Hippocampal formation (tissue), 2 donors: ENCODE measurements around the gene CEP95.
"Not testable (repeated sequence)": the region's sequence is repeated elsewhere in the genome, so short reads cannot be mapped to it uniquely, and the experiment has no call there.

Source experiments
- DNase-seq, 2 donors: peaks; one replicate each; lab custom pipeline; 2025; lab: John Stamatoyannopoulos, UW

CEP95 gene

GRCh38 chr17:64495300-64495699 lies 11.5 kb upstream of the CEP95 start:
- not testable (repeated sequence) for DNase-seq

- DNase-seq = no peak
Measured at GRCh38 chr17:64496348-64496785, 10.4 kb upstream of the CEP95 start.

DNA sequence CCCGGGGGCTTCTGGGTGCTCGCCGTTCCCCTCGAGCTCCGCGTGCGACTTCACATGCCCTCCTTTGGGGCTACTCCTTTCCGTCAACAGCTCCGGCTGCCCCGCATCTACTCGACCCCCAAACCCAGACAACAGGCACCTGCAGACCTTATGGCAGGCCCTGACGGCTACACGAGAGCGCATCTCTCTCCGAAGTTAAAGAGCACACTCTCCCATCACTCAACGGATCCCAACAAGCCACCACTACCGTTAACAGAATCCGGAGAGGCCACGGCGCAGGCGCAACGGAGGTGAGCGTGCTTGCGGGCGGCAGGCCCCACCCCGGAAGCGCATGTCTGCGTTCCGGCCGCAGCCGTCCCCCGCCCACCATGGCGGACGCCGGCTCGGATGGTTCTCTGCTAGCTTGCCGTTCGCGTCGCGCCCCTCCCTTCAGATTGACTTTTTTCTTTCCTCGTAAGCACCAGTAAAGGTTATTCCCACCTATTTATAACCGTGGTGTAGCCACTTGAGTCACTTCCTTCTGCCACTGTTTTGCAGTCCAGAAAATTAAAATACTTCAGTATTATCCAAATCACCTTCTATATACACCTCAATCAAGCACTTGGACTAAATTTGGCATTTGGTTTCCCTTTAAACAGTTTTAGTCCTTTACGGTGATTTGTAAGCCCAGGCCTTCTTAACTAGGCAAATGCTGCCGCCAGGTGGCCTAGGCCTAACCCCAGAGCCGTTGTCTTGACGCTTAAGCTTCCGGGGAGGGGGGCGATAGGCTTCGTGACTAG lies 9.8 kb upstream of the CEP95 start, which contains the start of gene POLG2:
Gene POLG2 (minus strand): TSS at position 269 of the 779 bp plus-strand sequence. CDS start 86 bp downstream, at position 183.
- DNase-seq = peak; percentile 75 to 83

GRCh38 chr17:64497565-64498035 lies 9.2 kb upstream of the CEP95 start:
- DNase-seq = no peak

DNA sequence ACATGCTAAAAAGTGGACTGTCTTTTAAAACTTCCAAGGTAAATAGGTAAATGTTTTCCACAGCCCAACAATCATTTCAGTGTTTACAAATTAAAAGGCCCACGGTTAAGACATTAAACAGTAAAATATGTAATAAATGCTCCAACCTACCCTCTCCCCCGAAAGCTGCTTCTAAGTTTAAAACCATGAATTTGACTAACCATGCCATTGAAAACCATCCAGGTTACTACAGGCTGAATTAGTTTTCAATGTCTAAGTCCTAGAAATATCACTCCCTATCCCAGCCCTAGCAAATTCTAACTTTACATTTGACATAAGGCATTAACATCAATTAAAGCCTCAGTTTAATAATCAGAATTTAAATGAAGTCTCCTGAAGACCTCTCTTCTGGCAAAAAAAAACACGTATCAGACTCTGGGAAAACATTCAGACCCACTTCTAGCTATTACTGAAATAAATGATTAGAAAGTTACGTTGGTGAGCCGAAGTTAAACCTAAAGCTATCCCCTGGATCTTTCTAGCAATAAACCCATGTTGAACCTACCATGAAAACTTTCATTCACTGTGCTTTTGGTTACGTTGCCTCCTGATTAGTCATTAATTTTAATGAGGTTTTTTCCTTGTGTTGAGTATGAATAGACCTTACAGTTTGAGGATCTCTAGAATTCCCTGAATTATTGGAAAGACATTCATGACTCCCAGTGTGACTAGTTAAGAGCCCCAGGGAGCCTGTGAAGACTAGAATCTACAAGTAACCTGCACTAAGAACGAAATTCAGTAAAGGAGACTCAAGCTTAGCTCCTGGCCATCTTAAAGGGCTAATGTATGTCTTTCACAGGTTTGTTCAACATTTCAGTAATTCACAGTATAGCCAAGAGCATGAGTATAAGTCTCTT lies 8.2 kb upstream of the CEP95 start:
- no peak for DNase-seq

DNA sequence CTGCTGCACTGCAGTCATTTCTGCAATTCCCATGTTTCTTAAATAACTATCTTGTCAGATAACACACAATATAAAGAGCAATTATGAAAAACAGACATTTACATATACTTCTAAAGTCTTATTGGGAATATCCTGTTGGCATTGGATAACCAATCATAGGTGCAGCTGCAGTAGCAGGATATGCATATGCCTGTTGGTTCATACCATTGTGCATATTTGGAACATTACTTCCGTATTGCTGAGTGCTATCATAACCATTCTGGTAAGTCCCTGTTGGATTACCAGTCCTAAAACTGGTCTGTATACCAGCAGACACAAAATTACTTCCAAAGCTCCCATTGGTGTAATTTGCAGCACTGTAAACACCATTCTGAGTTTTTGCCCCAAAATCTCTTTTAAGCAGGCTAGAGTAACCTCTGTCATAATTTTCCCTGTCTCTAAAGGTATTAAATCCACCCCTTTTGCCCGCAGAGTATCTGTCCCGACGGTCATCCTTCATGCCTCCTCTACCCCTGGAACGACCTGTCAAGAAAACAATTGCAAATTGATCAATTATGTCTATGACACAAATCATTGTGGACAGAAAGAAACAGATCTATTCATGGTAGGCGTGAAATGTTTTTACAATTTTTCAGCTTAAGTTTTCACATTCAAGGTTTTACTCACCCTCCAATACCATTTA lies 6.8 kb upstream of the CEP95 start:
- DNase-seq = no peak

DNA sequence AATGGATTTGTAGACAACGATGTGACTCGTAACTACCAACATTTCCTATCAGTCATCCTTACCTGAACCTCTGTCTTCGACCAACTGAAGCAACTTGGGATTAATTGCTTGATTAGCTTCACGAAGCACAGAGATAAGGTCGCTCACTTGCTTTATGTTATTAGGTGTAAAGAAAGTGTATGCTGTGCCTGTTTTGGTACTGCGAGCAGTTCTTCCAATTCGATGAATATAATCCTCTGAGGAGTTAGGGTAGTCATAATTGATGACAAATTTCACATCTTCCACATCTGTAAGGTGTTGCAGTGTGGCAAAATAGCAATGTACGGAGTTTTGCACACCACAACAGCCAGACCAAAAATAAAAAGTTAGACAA lies 6.3 kb upstream of the CEP95 start:
- no peak for DNase-seq

DNA sequence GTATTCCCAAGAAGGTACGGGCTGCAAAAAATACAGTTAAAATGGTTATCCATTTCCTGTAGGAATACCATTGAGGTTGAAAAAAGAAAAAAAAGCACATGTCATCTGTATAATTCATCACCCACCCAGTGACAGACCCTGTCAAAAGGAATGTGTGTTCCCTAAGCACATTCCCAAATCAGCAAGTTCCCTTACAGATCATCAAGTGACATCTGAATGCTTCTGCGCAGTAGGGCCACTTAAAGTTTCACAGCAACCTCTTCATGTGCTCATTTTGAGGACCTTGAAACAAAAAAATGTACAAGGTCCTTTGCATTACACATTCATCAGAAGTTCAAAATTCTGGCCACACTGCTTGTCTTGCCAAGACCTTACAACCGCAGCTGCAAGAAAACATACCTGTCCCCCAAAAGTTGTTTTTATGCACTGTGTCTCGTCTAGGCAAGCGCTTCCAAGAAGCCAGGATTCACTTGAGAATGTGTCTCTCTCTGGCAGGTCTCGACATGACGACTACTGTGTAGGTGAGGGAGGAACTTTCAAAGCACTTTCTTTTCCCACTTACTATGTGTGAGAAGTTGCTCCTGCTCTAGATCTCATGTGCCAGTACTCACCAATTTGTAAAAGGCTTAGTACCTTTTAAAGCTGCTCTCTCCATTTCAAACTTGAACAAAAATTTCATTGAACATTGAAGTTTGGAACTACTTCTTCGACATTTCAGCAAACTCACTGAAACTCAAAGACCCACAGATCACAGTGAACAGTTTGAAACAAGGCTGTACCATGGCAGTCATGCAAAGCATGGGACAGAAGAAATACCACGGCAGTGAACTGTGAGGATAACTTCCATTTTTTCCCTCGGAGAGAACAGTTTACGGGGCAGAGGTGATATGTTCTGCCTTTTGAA lies 5.7 kb upstream of the CEP95 start:
- DNase-seq = no peak

GRCh38 chr17:64502021-64502420 lies 4.8 kb upstream of the CEP95 start:
- DNase-seq = no peak

DNA sequence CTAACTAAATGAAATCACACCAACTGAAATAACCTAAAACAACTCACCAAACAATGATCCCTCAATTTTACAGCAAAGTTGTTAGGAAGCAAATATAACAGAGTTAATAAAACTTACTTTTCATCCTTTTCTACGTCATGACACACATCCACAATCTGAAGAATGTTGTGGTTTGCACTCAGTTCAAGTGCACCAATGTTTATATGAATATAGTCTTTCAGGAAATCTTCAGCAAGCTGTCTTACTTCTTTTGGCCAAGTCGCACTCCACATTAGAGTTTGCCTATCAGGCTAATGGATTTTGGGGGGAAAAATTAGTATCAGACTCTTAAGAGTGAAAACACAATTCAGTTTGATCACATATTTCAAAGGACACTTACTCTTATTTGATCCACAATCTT lies 4.0 kb upstream of the CEP95 start:
- no peak for DNase-seq

- no peak for DNase-seq
Measured at GRCh38 chr17:64503341-64503740, 3.4 kb upstream of the CEP95 start.

DNA sequence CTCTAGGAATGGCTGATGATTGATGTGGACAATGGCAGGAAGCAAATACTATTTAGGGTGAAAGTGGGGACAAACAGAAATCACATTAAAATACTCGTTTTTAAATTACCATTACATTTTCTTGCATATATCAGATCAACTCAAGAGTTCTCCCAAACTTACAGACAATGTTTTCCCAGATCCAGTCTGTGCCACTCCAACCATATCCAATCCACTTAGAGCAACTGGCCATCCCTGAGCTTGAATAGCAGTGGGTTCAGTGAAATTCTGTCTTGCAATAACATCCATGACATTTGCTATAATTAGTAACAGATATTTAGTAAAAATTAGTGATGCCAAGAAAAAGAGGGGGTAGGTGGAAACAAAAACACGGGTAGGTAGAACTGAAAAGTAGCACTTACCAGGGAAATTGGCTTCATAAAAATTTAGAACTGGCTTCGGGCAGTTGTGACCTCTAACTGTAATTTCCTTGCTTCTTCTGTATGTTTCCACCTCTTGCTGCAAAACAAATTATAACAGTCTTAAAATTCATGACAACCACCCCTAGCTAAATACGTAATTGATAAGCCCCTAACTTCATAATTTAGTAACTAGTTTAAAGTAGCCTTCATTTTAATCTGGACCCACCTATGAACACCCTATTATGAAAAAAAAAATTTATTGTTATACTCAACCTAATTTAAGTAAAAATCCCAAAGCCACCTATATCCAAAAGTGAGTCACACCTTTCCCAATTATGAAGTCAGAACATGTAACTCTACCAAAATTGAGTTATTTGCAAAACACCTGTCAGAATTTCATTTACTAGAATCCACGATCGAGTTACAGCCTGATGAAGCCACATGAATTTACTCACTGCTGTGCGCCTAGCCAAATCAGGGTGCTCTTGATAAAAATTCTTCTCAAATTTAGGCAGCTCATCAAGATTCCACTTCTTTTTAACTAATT lies 2.7 kb upstream of the CEP95 start:
- DNase-seq = no peak

DNA sequence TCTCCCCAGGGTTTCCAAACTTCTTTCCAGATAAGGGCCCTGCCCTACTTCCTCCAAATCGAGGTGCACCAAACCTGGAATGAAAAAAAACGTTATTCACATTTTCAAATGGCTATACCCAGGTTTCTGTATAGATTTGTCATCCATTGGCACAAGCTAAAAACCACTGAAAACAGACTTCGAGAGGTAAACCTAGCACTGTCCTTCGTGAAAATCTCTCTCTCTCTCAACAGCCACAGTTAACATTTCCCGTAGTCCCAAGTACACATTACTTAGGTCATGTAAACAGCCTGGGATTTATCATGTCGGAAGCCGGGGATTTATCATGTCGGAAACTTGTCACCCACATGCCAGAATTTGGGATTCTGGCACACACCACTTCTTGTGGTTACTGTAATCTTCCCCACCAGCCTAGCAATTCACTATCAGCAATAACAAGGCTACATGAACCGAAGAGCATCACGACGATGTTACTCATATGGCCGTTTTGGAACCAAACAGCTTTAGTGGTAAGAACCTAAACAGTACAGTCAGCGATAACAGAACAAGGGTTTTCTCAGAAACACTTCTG lies 1.9 kb upstream of the CEP95 start:
- no peak for DNase-seq

- peak; percentile 78 to 87 for DNase-seq
Measured at GRCh38 chr17:64505340-64506200, 1.2 kb upstream of the CEP95 start.

- peak; percentile 96 to 97 for DNase-seq
Measured at GRCh38 chr17:64506201-64506575, 589 bp upstream of the CEP95 start, which contains the start of gene DDX5. TSS of gene DDX5 (minus strand) at chr17:64506289. CDS start at chr17:64506119, 170 bp downstream.

- peak in 1 of 2 donors; percentile 78 for DNase-seq
Measured at GRCh38 chr17:64507413-64507782, 621 bp downstream of the CEP95 start.

- DNase-seq = no peak
Measured at GRCh38 chr17:64508683-64509082, 1.9 kb downstream of the CEP95 start.

DNA sequence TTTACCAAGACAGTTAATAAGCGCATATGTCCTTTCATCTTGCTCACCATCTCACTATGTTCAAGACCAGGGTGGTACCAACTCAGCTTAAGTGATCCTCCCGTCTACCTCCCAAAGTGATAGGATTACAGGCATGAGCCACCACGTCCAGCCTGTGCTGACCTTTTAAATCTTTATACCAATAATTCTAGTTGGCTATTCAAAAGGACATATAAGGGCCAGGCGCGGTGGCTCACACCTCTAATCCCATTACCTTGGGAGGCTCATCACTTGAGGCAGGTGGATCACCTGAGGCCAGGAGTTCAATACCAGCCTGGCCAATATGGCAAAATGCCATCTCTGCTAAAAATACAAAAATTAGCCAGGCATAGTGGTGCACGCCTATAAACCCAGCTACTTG lies 2.4 kb downstream of the CEP95 start:
- no peak for DNase-seq

DNA sequence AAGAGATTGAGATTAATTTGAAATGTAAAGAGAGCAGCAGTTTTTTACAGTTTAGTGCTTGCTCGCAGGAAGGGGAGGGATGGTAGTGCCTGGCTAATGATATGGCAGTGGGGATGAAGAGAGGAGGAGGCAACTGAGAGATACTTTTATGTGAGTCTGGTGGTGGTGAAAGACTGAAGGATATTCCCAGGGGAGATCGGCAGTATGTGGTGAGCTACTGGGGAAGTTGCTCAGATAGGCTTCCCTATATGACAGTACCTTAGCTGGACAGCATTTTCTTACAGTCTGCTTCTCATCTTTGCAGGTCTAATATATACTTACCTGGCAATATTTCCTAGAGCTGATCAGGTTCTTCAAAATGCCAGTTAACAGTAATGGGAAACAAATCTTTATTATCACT lies 8.6 kb downstream of the CEP95 start:
- no peak for DNase-seq
